ENCODE results near the gene TSPO. TPM values are rescaled to one million over a fixed set of nuclear protein-coding genes. Genes with fewer than 3 reads are reported as not detected.

TSPO gene
- total and polyA plus RNA-seq, 8 donors = 24.2 to 79.6 (median 42.5) TPM

- FAIRE-seq = no peak
These were observed 7.6 kb downstream of the TSPO start for GRCh38 chr22:43158778-43159483.

GRCh38 chr22:43159484-43160178 is 8.3 kb downstream of the TSPO start:
- no peaks in the 10 kb centered on the region for H3K36me3 ChIP-seq
- H3K27ac ChIP-seq = peak overlapping the region in 1 of 4 donors; percentile 36
- intact Hi-C loops (cut with DNase I) = no loop called here
- FAIRE-seq (no peak), ATAC-seq (peak; percentile 18 to 63 (median 50)), DNase-seq (peak in 4 of 6 donors; percentile 31 to 68 (median 60))
- TF ChIP-seq CTCF (IDR thresholded peaks at IDR 0.05) = peak in 2 of 4 donors; percentile 8 to 14
- no peaks in the 10 kb centered on the region for H3K9me3 ChIP-seq
- H3K4me3 ChIP-seq = no peak overlapping the region
- no peaks in the 10 kb centered on the region for H3K27me3 ChIP-seq
- whole genome bisulfite sequencing, 2 donors = 57 to 59% methylated on average over 17 to 18 of the region's 18 CpGs
- no peaks in the 10 kb centered on the region for H3K4me1 ChIP-seq

More at GRCh38 chr22:43158778-43159483, 7.6 kb downstream of the TSPO start:
- peak in 1 of 6 donors; percentile 67 for DNase-seq
- Histone ChIP-seq H3K4me3 (no peak overlapping the region), H3K27me3 (no peaks in the 10 kb centered on the region), H3K27ac (peak overlapping the region in 1 of 4 donors; percentile 36), H3K36me3 (no peaks in the 10 kb centered on the region), H3K4me1 (no peaks in the 10 kb centered on the region), H3K9me3 (no peaks in the 10 kb centered on the region)
- ATAC-seq = no peak
- WGBS, 2 donors = 89 to 90% methylated on average over 22 to 24 of the region's 24 CpGs
- no peak for TF ChIP-seq CTCF (IDR thresholded peaks at IDR 0.05)
- intact Hi-C loops (cut with DNase I) = no loop called here

- Histone ChIP-seq H3K4me1 (no peaks in the 10 kb centered on the region), H3K27me3 (no peaks in the 10 kb centered on the region), H3K4me3 (no peak overlapping the region), H3K27ac (no peak overlapping the region), H3K36me3 (no peaks in the 10 kb centered on the region), H3K9me3 (no peaks in the 10 kb centered on the region)
- ATAC-seq (no peak), DNase-seq (no peak), FAIRE-seq (no peak)
- TF ChIP-seq CTCF (IDR thresholded peaks at IDR 0.05) = no peak
- intact Hi-C loops (cut with DNase I) = no loop called here
- 95% methylated on average over 8 of the region's 8 CpGs for WGBS, 2 donors
These were observed 9.3 kb downstream of the TSPO start for GRCh38 chr22:43160497-43161126.

GRCh38 chr22:43162412-43163150 is 11.2 kb downstream of the TSPO start:
- H3K9me3 ChIP-seq = no peaks in the 10 kb centered on the region
- H3K4me3 ChIP-seq = no peak overlapping the region
- DNase-seq (no peak), FAIRE-seq (no peak), ATAC-seq (no peak)
- 92 to 97% methylated on average over 20 to 24 of the region's 24 CpGs for WGBS, 2 donors
- intact Hi-C loops (cut with DNase I) = no loop called here
- H3K27ac ChIP-seq = no peak overlapping the region
- no peak for TF ChIP-seq CTCF (IDR thresholded peaks at IDR 0.05)
- no peaks in the 10 kb centered on the region for H3K27me3 ChIP-seq
- H3K4me1 ChIP-seq = no peaks in the 10 kb centered on the region
- no peaks in the 10 kb centered on the region for H3K36me3 ChIP-seq

Data from pancreas (tissue), 10 donors.